GM06990 (cell line): ENCODE measurements around the gene RIN3.
A peak's percentile ranks its signal among the peaks of the same experiment; 100 is the strongest.
"Not testable (repeated sequence)": the region's sequence is repeated elsewhere in the genome, so short reads cannot be mapped to it uniquely, and the experiment has no call there.

Experiments
- DNase-seq: peaks from one replicate; pipeline ENCODE4 v3.0.0-alpha.2; 2011; ENCODE audit not compliant: insufficient read length; ENCODE audit errors: extremely low read depth
- H3K27me3 ChIP-seq: replicated peaks from 2 replicates; pipeline ENCODE4 v1.6.0; 2011; ENCODE audit warnings: low read length; ENCODE audit not compliant: control insufficient read depth, insufficient read depth
- H3K36me3 ChIP-seq: 2 replicates; pipeline ENCODE4 v1.5.1; 2011; ENCODE audit warnings: low read length; ENCODE audit not compliant: control insufficient read depth, insufficient read depth
- H3K4me3 ChIP-seq: replicated peaks from 2 replicates; pipeline ENCODE4 v1.5.1; 2011; ENCODE audit warnings: low read depth, mild to moderate bottlenecking, control low read depth, low read length
- TF ChIP-seq, protein P1 (sequence below): IDR thresholded peaks from 2 replicates; pipeline ENCODE4 v1.5.1; 2011; ENCODE audit warnings: low read length, control low read depth, mild to moderate bottlenecking, inconsistent platforms; ENCODE audit not compliant: insufficient read depth, poor library complexity, severe bottlenecking

RIN3 gene

DNA sequence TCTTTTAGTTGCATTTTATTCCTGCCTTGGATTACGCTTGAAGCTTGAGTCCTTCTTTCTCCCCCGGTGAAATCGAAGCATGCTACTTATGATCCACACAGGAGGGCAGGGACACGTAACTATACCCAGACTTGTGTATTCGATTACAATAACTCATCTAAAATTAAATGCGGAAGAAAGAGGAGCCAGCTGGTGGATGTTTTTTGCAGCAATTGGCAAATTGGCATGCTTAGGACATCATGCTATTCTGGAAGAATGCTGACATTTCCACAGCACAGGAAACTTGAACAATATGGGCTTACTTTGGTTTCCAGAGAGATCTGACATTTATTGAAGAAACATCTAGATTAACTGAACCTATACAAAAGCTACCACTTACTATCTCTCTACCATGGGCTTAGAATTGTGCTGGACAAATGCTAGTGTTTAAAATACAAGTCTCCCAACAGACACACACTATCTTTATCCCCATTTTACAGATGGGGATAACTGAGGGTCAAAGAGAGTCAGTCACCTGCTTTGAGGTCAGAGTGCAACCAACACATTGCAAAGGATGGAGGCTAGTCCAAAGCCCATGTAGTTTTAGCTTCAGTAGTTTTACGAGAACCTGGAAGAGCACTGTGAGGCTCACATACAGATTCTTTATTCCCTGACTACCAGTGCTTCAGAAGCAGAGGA, 198.5 kb downstream of the RIN3 start:
- Histone ChIP-seq H3K4me3 (no peak overlapping the region), H3K27me3 (no peaks in the 10 kb centered on the region), H3K36me3 (peaks cover 24% of the 10 kb centered on the region)
- TF ChIP-seq, protein P1, sequence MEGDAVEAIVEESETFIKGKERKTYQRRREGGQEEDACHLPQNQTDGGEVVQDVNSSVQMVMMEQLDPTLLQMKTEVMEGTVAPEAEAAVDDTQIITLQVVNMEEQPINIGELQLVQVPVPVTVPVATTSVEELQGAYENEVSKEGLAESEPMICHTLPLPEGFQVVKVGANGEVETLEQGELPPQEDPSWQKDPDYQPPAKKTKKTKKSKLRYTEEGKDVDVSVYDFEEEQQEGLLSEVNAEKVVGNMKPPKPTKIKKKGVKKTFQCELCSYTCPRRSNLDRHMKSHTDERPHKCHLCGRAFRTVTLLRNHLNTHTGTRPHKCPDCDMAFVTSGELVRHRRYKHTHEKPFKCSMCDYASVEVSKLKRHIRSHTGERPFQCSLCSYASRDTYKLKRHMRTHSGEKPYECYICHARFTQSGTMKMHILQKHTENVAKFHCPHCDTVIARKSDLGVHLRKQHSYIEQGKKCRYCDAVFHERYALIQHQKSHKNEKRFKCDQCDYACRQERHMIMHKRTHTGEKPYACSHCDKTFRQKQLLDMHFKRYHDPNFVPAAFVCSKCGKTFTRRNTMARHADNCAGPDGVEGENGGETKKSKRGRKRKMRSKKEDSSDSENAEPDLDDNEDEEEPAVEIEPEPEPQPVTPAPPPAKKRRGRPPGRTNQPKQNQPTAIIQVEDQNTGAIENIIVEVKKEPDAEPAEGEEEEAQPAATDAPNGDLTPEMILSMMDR = no peak
- no peak for DNase-seq

DNA sequence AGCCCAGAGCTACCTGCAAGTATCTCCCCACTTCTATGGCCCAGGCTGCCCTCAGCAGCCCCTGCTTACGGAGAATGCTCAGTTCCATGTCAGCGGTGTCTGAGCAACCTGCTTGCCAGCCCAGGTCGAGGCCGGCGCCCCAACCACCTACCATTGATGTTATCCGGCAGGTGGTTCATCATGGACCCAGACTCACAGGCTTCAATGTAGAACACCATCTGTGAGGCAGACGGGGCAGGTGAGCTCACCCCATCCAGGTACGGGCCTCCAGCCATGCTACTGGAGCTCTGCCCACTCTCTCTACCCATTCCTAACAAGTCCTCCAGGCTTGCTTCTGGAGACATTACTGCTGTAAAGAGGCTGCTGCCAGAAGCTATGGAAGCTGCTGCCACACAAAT, 199.1 kb downstream of the RIN3 start:
- Histone ChIP-seq H3K36me3 (peaks cover 24% of the 10 kb centered on the region), H3K4me3 (no peak overlapping the region), H3K27me3 (no peaks in the 10 kb centered on the region)
- TF ChIP-seq, protein P1 = no peak
- no peak for DNase-seq

DNA sequence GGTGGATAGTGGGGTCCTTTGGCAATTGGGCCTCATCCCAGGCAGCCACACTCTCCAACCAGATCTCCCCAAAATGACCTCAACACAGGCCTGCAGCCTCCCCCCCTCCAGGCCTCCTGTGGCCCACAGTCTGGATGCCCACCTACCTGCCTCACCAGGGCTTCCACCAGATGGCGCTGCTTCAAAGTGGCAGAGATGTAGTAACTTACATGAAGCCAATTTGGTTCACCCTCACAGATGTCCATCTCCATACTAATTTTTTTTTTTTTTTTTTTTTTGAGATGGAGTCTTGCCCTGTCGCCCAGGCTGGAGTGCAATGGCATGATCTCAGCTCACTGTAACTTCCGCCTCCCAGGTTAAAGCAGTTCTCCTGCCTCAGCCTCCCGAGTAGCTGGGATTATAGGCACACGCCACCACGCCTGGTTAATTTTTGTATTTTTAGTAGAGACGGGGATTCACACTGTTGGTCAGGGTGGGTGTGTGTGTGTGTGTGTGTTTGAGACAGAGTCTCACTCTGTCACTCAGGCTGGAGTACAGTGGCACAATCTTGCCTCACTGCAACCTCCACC, 201.2 kb downstream of the RIN3 start:
- TF ChIP-seq, protein P1 = peak; percentile 88

DNA sequence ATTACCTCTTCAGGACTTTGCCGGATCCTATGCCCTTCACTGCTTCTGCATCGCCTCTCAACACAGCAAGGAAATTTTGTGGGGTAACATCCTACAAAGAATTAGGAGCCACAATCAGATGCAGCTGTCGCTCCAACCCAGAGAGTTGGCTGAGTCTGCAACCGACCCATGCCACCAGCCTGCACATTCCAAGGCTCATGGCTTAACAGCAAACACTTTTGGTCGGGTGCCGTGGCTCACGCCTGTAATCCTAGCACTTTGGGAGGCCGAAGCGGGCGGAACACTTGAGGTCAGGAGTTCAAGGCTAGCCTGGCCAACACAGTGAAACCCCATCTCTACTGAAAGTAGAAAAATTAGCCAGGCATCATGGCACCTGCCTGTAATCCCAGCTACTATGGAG, 202.6 kb downstream of the RIN3 start:
- Histone ChIP-seq H3K36me3 (peaks cover 12% of the 10 kb centered on the region), H3K27me3 (no peaks in the 10 kb centered on the region), H3K4me3 (no peak overlapping the region)
- TF ChIP-seq, protein P1 = no peak
- no peak for DNase-seq

More for the DNA sequence above, 201.2 kb downstream of the RIN3 start:
- H3K4me3 ChIP-seq, H3K27me3 ChIP-seq: not testable (repeated sequence)
- peaks cover 18% of the 10 kb centered on the region for H3K36me3 ChIP-seq
- DNase-seq = peak; percentile 44

DNA sequence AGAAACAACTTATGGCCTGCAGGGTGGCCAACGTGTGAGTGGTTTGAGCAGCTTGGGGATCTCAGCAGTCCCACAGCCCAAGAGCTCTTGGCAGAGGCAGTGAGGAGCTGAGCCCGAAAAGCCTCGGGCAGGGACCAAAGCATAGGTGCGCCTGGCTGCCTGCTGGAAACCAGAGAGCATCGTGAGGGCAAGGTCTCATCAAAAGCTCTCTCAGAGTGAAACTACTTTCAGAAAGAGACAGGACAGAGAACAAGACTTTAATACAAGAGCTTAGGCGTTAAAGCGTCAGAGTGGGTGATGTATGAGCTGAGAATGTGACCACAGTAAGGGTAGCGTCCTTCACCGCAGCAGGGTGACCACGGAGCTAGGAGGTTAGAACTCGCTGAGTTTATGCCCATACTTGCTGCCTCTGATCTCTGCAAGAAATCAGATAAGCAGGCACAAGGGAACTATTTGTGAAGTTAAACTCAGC, 204.0 kb downstream of the RIN3 start:
- H3K4me3 ChIP-seq = no peak overlapping the region
- DNase-seq = no peak
- no peaks in the 10 kb centered on the region for H3K27me3 ChIP-seq
- H3K36me3 ChIP-seq = peaks cover 8% of the 10 kb centered on the region
- TF ChIP-seq, protein P1 = no peak
